IPS DF 19.7 (cell line): ENCODE data around the gene SNX24.
"Not testable (repeated sequence)": the region's sequence is repeated elsewhere in the genome, so short reads cannot be mapped to it uniquely, and the experiment has no call there.

Experiments
- DNase-seq: peaks from one replicate; pipeline ENCODE4 v3.0.0-alpha.2; 2013; ENCODE audit warnings: low read depth, low spot score

Gene SNX24

GRCh38 chr5:122870219-122870856 lies 24.9 kb downstream of the SNX24 start:
- no peak for DNase-seq

- no peak for DNase-seq
These were observed 26.2 kb downstream of the SNX24 start for GRCh38 chr5:122871661-122872060.

DNA sequence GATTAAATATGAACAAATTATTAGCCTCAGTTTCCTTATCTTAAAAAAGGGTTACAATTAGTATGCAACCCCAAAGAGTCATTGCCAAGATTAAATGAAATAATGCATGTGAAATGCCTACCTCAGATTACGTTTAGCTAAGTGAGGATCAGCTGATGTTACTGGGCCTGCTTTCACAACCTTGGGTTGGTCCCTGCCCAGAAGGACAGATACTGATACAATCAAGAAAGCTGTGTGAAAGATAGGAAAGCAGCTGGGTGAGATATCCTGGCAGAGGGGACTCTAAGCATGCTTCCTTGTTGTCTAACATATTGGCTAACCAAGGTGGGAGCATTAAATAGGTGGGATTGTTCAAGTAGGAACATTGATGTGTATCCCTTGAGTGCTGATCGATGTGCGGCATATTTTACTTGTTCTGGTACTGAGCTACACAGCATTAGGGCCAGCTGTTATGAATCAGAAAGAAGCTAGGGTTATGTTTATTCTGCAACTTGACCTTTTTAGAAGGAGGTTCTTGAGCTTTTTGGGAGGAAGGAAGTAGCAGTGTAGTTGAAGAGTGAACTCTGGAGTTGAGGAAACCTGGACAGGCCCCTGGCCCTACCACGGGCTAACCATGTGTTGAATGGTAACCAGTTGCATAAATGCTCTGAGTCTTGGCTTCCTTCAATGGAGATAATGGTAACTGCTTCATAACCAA lies 28.9 kb downstream of the SNX24 start:
- no peak for DNase-seq

GRCh38 chr5:122877518-122877917 lies 32.1 kb downstream of the SNX24 start:
- no peak for DNase-seq

DNA sequence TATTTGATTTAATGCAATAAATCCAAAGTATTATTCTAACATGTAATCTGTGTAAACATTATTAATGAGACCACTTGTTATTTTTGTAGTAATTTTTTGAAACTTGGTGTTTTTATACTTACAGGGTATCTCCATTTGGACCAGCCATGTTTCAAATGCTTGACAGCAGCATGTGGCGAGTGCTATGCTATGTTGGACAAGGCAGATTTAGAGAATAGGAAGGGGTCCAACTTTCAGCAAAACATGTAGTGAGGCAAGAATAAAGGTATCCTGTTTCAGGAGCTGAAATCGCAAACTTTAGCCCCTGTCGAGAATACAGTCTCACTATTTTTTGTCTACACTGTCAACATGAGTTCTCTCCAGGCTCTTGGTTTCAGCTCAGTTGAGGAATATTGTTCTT lies 33.7 kb downstream of the SNX24 start:
- DNase-seq = no peak

DNA sequence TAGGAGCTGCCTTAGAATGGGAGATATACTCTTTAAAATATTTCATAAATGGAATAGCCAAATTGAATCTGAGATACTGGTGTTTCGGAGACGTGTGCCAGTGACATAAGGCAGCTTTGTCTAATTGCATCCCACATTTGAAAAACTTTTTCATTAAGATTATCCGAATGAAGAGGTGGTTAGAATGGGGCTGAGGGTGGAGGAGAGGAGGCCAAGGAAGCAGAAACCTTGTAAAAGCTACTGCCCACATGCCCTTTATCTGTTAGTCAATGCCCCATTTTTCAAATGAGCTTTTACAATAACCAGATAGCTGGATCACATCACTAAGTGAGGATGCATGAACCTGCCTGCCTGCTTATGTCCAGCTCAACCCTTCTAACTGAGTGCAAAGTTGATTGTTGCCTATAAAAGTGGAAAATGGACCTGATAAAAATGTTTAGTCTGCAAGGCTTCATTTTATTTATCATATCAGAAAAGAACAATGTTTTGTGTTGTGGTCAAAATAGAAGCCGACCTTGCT lies 34.8 kb downstream of the SNX24 start:
- DNase-seq = no peak

GRCh38 chr5:122880749-122881148 lies 35.3 kb downstream of the SNX24 start:
- no peak for DNase-seq

- no peak for DNase-seq
These were observed 37.4 kb downstream of the SNX24 start for GRCh38 chr5:122882831-122883230.

GRCh38 chr5:122885045-122885517 lies 39.7 kb downstream of the SNX24 start:
- DNase-seq = no peak

DNA sequence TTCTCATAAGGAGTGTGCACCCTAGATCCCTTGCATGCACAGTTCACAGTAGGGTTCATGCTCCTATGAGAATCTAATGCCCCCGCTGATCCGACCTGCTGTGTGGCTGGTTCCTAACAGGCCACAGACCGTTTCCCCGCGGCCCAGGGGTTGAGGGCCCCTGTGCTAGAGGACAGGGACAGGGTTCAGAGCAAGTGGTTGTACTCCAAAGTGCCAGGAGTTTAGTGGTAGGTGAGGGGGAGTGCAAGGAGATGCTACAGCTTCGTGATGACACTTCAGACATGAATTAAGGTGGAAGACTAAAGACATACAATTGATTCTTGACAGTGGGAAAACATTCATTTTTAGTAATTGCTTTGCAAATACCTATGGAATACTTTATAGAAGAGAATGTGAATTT lies 40.5 kb downstream of the SNX24 start:
- DNase-seq = no peak

- DNase-seq = no peak
These were observed 49.7 kb downstream of the SNX24 start for GRCh38 chr5:122895141-122895540.

- DNase-seq = no peak
These were observed 51.3 kb downstream of the SNX24 start for GRCh38 chr5:122896598-122897282.

- no peak for DNase-seq
These were observed 51.8 kb downstream of the SNX24 start for GRCh38 chr5:122897283-122897602.

DNA sequence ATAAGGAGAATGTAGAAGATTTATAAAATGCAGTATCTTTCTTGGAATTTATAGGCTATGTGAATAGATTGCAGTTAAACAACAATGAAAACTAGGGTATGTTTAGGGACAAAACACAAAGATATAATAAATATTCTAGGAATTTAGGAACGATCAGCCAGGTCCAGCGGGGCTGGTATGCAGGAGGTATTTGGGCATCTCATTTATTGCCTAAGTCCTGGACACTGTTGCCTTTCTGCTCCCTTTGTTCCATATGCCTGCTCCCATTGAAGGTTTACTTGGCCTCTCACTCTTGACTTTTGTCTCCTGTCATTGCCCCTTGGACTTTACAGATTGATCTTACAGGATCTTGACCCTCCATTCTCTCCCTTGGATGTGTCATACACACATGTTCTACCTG lies 55.9 kb downstream of the SNX24 start:
- no peak for DNase-seq

DNA sequence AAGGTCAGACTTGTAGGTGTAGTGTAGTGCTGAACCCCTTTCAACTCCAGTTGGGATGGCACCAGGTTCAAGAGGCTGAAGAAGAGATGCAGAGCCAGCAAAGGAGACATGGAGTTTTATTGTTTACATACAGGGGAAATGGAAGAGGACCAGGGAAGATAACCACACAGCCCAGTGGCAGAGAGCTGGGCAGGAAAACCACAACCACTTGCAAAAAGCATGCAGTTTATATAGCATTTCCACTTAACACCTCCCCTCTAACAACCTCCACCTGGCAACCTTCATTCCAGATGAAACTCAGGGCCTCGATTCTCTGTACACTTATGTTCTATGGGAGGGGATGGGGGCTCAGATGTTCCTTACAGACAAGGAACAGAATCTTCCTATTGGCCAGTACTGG lies 56.9 kb downstream of the SNX24 start:
- DNase-seq = no peak

DNA sequence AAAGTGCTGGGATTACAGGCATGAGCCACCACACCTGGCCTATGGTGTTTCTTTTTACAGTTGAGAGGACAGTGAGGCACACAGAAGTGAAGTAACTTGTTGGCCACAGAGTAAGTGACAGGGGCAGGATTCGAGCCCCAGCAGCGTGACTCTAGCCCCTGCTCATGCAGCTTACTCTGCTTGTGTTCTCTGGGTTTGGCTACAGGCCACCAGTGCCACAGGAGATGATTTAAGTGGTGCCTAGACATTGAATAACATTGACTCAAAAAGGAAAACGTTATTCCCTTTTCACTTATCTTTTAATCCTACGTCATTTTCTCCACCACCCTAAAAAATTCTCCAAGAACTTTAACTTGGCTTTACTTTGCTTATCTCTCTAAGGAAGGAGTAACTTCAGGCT lies 61.4 kb downstream of the SNX24 start:
- DNase-seq = no peak

DNA sequence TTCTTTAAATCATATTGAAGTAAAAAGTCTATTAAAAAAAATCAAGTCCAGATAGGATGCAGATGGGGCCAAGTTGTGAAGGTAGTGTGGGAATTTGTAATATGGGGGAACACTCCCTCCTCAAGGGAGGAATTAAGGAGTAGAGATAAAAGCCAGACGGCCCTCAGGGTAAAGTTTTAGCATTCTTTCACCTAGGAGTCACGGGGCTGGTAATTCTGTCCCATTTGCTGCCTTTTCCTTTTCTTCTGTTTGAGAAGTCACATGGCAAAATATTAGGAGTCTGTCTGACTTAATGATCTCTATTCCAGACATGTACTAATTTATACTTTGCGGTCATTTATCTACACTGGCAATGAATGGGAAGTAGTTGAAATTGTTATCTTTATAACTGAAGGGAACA lies 61.9 kb downstream of the SNX24 start:
- no peak for DNase-seq

DNA sequence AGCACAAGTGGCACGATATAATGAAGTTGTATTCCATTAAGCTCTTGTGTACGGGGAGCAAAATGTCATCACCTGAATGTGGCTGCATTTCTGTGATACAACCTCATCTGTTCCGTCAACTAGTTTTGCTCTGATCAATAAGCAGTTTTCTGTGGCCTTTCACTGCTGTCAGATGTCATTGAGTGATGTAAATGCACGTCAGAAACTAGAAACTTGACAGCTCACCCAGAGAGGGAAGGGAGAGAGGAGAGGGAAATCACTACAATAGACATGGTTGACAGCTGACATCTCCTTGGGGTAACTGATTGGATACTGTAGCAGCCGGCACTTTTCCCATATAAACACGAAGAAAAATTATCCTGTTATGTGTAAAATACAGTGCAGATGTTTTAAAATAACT lies 62.7 kb downstream of the SNX24 start:
- no peak for DNase-seq

GRCh38 chr5:122908662-122909061 lies 63.2 kb downstream of the SNX24 start:
- no peak for DNase-seq

DNA sequence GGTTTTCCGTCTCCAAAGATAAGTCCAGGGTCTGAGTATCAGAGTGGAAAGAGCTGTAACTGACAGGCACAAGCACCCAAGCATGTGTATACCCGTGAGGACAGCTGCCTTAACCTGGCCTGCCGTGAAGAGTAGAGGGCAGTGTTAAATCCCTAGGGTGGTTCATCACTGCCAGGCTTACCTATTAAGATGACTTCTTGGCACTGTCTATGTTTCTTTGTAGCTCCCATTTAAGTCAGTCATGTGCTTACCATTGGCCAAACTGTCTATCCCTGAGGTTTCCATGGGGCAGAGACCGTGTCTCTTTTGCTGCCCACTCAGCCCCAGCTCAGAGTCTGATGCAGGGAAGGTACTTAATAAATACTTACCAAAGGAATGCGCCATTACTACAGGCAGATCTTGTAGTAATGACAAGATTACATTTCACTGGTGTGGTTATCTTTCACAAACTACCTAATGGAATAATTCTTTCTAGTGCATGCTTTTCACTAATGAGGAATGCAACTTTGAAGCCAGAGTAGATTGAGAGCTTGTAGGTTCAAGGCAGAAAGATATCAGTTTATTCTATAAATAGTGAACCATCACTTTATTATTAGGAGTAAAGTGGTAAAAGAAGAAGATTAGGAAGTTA lies 64.2 kb downstream of the SNX24 start:
- no peak for DNase-seq

DNA sequence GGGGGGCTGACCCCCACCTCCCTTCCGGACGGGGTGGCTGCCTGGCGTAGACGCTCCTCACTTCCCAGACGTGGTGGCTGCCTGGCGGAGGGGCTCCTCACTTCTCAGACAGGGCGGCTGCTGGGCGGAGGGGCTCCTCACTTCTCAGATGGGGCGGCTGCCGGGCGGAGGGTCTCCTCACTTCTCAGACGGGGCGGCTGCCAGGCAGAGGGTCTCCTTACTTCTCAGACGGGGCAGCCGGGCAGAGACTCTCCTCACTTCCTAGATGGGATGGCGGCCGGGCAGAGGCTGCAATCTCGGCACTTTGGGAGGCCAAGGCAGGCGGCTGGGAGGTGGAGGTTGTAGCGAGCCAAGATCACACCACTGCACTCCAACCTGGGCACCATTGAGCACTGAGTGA lies 68.0 kb downstream of the SNX24 start:
- not testable (repeated sequence) for DNase-seq

- DNase-seq = no peak
These were observed 70.5 kb downstream of the SNX24 start for GRCh38 chr5:122915717-122916461.
